GM19328 (cell line): ENCODE results near the gene MCRS1.

Experiments
- ATAC-seq: cut with Tn5 transposase; IDR thresholded peaks from one replicate; pipeline ENCODE4 v1.9.1; 2021; ENCODE audit warnings: mild to moderate bottlenecking, moderate library complexity; ENCODE audit not compliant: unreplicated experiment

The MCRS1 gene

GRCh38 chr12:49556391-49557186 lies 11.4 kb downstream of the MCRS1 start:
- no peak for ATAC-seq

DNA sequence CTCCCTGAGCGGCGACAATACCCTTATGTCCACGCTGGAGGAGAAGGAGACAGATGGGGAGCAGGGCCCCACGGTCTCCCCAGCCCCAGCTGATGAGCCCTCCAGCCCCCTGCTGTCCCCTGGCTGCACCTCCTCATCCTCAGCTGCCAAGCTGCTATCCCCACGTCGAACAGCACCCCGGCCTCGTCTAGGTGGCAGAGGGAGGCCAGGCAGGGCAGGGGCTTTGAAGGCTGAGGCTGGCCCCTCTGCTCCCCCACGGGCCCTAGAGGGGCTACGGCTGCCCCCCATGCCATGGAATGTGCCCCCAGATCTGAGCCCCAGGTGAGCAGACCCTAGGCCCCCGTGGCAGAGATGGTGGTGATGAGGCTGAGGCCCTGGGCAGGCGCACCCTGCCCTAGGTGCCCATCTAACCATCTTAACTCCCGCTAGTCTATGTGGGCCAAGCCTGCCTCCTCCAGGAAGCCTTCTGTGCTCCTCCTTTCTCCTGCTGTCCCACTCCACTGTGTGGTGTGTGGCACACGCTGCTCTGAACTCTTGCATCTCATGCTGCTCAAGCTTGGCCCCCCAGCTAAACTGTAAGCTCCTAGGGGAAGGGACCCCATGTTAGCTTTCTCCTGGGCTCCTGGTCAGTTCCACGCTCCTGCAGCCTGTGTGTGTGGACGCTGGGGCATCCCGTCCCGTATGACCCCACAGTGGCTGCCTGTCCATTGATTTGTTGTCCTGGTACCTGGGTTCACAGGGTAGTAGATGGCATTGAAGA lies 12.1 kb downstream of the MCRS1 start:
- ATAC-seq = no peak

DNA sequence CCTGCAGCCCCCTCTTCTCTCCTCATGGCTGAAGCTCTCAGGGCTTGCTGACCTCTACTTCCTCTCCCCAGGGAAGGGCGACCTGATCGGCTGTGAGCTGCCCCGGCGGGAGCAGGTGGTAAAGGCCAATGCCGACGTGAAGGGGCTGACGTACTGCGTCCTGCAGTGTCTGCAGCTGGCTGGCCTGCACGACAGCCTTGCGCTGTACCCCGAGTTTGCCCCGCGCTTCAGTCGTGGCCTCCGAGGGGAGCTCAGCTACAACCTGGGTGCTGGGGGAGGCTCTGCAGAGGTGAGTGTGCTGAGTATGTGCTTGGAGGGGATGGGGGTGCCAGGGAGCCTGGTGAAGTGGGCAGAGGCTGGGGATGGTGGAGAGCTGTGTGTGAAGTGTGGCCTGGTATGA lies 13.7 kb downstream of the MCRS1 start:
- no peak for ATAC-seq

DNA sequence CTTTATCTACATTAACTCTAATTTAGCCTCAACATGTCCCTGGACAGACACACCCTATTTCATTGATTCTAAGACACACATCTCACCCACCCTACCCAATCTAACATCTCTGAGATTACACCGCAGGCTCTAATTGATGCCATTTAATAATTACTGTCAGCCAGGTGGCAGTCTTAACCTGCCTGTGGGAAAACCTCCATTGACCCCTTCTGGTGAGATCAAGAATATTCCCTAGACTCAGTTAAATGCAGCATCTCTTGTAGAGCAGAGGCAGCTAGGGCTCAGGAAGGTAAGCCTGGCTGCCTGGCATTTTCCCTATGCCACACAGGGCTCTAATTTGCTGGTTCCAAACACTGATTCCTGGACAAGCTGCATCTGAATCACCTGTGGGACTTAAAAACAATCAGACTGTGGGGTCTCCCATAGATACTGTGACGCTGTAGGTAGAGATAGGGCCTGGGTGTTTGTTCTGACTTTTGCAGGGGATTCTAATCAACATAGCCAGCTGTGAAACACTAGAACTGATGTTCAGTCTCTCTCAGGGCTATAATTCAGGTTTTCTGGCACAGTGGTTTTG lies 14.3 kb downstream of the MCRS1 start:
- ATAC-seq = no peak

DNA sequence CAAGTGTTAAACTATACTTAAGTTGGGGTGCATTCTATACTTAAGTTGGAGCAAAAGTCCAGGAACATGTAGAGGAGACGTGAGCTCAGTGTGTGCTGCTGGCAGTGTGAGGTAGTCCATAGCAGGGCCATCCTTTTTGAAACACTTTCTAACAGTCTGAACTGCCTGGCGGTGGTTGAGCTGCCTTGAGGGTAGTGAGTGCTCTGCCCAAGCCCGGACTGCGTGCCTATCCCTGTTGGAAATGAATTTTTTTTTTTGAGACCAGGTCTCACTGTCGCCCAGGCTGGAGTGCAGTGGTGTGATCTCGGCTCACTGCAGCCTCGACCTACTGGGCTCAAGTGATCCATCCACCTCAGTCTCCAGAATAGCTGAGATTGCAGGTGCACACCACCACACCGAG lies 15.0 kb downstream of the MCRS1 start:
- ATAC-seq = no peak

- ATAC-seq = no peak
These were observed 15.5 kb downstream of the MCRS1 start for GRCh38 chr12:49552425-49552824.

DNA sequence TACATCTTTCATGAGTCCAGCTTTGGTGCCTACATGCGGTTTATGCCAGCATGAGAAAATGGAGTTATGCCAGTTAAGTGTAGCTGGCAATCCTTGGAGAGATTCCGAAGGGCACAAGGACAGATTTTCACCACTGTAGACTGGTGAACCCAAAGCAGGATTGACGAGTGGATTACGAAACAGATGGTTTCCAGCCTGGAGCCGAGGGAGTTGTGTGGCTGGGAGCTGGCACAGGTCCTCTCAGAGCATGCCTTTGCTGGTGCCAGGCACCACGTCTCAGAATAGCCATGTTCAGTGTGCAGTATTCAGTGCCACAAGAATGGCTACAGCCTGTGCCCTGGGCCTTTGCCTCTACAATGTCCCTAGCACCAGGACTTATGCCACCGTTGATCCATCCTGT lies 15.9 kb downstream of the MCRS1 start:
- no peak for ATAC-seq

DNA sequence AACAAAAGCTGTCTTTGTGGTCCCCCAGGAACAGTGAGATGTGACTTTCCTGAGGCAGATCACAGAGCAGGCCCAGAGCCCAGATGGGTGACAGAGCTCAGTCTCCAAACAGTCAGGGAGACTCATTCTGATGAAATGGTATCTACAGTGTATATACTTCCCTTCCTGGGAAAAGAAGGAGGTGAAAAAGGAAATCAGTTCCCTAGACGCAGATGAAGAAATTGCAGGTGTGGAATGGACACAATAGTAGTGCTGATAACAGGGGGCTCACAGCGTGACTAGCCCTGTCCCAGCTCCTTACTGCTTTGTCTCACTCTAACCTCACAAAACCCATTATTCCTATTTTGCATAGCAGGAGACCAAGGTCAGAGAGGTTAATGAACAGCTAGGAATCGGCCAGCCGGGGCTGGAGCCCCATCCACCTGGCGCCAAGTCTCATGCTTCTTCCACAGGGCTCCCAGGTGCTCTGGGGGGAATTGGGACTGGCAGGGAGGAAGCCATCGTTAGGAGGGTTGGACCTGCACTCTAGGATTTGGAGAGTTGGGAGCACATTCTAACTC lies 17.2 kb downstream of the MCRS1 start:
- no peak for ATAC-seq

GRCh38 chr12:49549735-49550692 lies 17.9 kb downstream of the MCRS1 start:
- ATAC-seq = no peak

DNA sequence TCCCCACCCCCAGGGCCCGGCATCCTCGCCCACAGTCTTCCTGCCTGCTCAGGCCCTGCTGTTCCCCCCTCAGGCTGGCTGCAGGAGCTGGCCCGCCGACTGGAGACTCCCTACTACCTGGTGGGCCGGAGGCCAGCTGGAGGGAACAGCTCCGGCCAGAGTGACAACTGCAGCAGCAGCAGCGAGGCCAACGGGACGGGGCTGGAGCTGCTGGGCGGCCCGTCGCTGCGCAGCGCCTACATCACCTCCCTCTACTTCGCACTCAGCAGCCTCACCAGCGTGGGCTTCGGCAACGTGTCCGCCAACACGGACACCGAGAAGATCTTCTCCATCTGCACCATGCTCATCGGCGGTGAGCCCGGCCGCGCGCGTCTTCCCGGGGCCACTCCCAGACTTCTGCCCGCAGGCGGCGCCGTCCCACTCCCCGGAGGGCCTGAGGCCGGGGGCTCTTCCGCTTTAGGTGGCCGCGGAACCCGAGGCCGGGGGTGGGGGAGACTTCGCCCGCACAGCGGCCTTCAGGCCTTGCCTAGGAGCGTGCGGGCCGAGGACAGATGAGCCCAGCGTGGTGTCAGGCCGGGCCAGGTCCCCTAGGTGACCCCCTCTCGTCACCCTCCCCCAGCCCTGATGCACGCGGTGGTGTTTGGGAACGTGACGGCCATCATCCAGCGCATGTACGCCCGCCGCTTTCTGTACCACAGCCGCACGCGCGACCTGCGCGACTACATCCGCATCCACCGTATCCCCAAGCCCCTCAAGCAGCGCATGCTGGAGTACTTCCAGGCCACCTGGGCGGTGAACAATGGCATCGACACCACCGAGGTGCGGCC lies 18.9 kb downstream of the MCRS1 start:
- no peak for ATAC-seq

GRCh38 chr12:49548481-49548821 lies 19.5 kb downstream of the MCRS1 start:
- no peak for ATAC-seq

- no peak for ATAC-seq
These were observed 20.8 kb downstream of the MCRS1 start for GRCh38 chr12:49547090-49547690.

DNA sequence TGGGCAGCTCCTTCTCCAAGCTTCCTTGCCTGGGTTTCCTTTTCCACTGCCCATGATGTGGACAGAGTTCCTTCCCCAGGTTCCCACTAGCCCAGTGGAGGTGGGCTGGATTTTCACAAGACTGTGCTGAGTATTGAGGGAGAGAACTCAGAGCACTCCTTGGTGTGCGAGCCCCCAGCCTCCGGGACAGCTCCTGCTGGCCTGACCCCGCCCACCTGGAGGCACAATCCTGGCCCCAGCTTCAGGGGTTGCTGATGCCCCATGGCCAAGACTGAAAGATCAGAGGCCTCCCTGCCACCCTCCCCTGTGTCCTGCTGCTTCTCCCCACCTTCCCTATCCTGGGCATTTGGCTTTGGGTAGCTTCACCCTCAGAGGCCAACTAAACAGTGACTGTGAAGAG lies 21.5 kb downstream of the MCRS1 start:
- ATAC-seq = no peak

GRCh38 chr12:49545815-49546214 lies 22.1 kb downstream of the MCRS1 start:
- ATAC-seq = no peak

DNA sequence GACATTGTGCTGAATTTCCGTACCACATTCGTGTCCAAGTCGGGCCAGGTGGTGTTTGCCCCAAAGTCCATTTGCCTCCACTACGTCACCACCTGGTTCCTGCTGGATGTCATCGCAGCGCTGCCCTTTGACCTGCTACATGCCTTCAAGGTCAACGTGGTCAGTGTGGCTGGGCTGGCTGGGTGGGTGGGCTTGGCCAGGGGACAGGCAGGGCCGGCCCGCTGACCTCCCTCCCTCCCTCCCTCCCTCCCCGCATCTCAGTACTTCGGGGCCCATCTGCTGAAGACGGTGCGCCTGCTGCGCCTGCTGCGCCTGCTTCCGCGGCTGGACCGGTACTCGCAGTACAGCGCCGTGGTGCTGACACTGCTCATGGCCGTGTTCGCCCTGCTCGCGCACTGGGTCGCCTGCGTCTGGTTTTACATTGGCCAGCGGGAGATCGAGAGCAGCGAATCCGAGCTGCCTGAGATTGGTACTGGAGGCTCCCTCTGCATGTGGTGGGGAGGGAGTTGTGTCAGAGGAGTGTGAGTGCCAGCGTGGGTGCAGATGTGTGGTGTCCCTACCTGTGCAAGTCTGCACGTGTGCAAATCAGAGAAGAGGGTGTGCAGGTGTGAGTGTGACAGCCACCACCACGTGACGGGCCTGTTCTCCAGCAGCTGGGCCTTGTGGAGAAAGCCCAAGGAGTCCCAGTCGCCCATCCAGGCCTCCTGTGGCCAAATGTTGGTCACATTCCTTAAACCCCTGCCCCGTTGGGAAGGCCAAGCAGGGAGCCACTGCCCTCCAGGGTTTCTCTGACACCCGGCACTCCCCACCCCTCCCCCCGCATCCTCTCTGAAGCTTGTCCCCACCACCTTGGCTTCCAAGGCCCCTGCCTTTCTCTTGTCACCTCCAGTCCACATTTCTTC lies 23.8 kb downstream of the MCRS1 start:
- ATAC-seq = no peak

DNA sequence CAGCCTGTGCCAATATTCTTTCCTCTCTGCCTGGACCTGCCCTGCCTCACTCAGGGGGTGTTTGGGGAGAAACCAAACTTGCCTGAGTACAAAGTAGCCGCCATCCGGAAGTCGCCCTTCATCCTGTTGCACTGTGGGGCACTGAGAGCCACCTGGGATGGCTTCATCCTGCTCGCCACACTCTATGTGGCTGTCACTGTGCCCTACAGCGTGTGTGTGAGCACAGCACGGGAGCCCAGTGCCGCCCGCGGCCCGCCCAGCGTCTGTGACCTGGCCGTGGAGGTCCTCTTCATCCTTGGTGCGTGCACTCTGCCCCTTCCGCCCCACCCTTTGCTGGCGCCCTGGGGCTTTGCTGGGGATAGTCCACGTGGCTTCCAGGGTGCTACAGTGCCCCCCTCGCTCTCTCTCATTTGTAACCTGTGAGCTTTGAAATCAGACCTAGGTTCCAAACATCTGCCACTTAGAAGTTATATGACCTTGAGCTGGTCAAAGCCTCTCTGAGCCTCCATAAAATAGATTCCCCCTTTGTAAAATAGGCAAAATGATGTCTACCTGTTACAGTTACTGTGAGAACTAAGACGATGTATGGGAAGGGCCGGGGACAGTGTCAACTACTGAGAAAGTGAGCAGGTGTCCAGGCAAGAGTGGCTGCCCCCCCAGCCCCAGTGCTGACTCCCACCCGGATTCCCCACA lies 24.6 kb downstream of the MCRS1 start:
- no peak for ATAC-seq

- no peak for ATAC-seq
These were observed 25.3 kb downstream of the MCRS1 start for GRCh38 chr12:49542592-49543160.
